Stimulated activated naive CD4-positive, alpha-beta T cell treated with Interleukin-2 at 50 U/mL for 16 hours (primary cell): ENCODE data around the gene ITPR2.

Experiments used
- DNase-seq: peaks from one replicate; lab custom pipeline; 2025; lab: John Stamatoyannopoulos, UW

ITPR2 gene

GRCh38 chr12:26514364-26514763 lies 318.6 kb downstream of the ITPR2 start:
- DNase-seq: no peak

- DNase-seq: no peak
Observed at GRCh38 chr12:26513363-26514043, 319.5 kb downstream of the ITPR2 start.

- DNase-seq: no peak
Observed at GRCh38 chr12:26512213-26512612, 320.8 kb downstream of the ITPR2 start.

GRCh38 chr12:26510354-26510674 lies 322.7 kb downstream of the ITPR2 start:
- DNase-seq: no peak

- DNase-seq: no peak
Observed at GRCh38 chr12:26507613-26508012, 325.4 kb downstream of the ITPR2 start.

- no peak for DNase-seq
Observed at GRCh38 chr12:26499979-26500640, 332.9 kb downstream of the ITPR2 start.

- no peak for DNase-seq
Observed at GRCh38 chr12:26496170-26496569, 336.8 kb downstream of the ITPR2 start.

GRCh38 chr12:26493656-26494055 lies 339.3 kb downstream of the ITPR2 start:
- no peak for DNase-seq

- no peak for DNase-seq
Observed at GRCh38 chr12:26492406-26492805, 340.6 kb downstream of the ITPR2 start.

- DNase-seq: no peak
Observed at GRCh38 chr12:26489908-26490307, 343.1 kb downstream of the ITPR2 start.

- no peak for DNase-seq
Observed at GRCh38 chr12:26488351-26488750, 344.6 kb downstream of the ITPR2 start.

GRCh38 chr12:26473291-26473690 lies 359.7 kb downstream of the ITPR2 start:
- DNase-seq: no peak

GRCh38 chr12:26471560-26471959 lies 361.4 kb downstream of the ITPR2 start:
- no peak for DNase-seq

- DNase-seq: no peak
Observed at GRCh38 chr12:26469421-26470180, 363.4 kb downstream of the ITPR2 start.

GRCh38 chr12:26467351-26467750 lies 365.6 kb downstream of the ITPR2 start:
- no peak for DNase-seq

GRCh38 chr12:26466726-26467125 lies 366.3 kb downstream of the ITPR2 start:
- DNase-seq: no peak

- no peak for DNase-seq
Observed at GRCh38 chr12:26465419-26466097, 367.4 kb downstream of the ITPR2 start.

GRCh38 chr12:26461776-26462175 lies 371.2 kb downstream of the ITPR2 start:
- DNase-seq: no peak

- no peak for DNase-seq
Observed at GRCh38 chr12:26460361-26460760, 372.6 kb downstream of the ITPR2 start.

- no peak for DNase-seq
Observed at GRCh38 chr12:26455936-26456574, 376.9 kb downstream of the ITPR2 start.

GRCh38 chr12:26453246-26453645 lies 379.7 kb downstream of the ITPR2 start:
- DNase-seq: no peak

GRCh38 chr12:26452511-26452910 lies 380.5 kb downstream of the ITPR2 start:
- no peak for DNase-seq
